ENCODE measurements around the gene COA8.

The COA8 gene

DNA sequence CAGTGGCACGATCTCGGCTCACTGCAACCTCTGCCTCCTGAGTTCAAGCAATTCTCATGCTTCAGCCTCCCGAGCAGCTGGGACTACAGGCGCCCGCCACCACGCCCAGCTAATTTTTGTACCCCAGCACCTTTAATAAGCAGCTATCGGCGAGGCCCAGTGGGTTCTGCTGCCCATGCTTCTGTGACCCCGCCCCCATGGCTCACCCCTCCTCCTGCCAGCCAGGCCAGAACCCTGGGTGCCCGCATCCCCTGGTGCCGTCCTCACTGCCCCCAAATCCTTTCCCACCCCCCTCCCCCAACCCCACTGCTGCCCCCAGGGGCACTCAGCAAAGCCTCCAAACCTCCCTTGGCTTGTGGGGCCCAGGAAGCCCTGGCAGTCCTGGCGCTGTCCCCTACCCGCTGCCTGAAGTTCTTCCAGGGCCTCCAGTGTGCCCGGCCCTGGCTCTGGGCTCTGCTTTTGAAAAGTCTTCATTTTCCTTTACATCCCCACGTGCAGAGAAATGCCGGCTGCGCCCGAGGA, 14.8 kb upstream of the COA8 start:
- Histone ChIP-seq H2BK15ac (replicated peaks; ENCODE audit: low read depth) (no peak overlapping the region), H2BK120ac (ENCODE audit: low read depth, low read length) (no peak overlapping the region), H4K8ac (ENCODE audit: low read depth, low read length) (no peak overlapping the region), H3K4me2 (ENCODE audit: low read length) (no peak overlapping the region), H4K5ac (ENCODE audit: low read length) (no peak overlapping the region), H3K4ac (ENCODE audit: low read depth, low read length) (no peak overlapping the region), H2AK5ac (ENCODE audit: low read length) (no peak overlapping the region), H3K56ac (ENCODE audit: low read length) (no peak overlapping the region), H3K9ac (ENCODE audit: low read length) (no peak overlapping the region), H3K4me3 (ENCODE audit: low read length) (no peak overlapping the region), H3K27me3 (ENCODE audit: insufficient read depth, low read length, poor library complexity) (no peaks in the 10 kb centered on the region), H2BK5ac (ENCODE audit: low read length) (no peak overlapping the region), H3K79me2 (ENCODE audit: control insufficient read depth, insufficient read depth, low read length) (no peaks in the 10 kb centered on the region), H3K18ac (ENCODE audit: low read length) (no peak overlapping the region), H3K4me1 (ENCODE audit: control insufficient read depth, low read depth, low read length) (peaks cover under 1% of the 10 kb centered on the region), H3K23ac (ENCODE audit: low read length) (no peak overlapping the region), H3K27ac (ENCODE audit: low read depth, low read length) (no peak overlapping the region), H3K36me3 (ENCODE audit: control insufficient read depth, insufficient read depth, low read length) (no peaks in the 10 kb centered on the region), H3K79me1 (ENCODE audit: low read length) (no peaks in the 10 kb centered on the region)
- no CpG with 5 or more reads among the region's 18 CpGs for WGBS (ENCODE audit: extremely low coverage, insufficient coverage, low lambda C conversion rate)
- DNase-seq, result no peak

- Histone ChIP-seq H3K36me3 (ENCODE audit: control insufficient read depth, insufficient read depth, low read length) (no peaks in the 10 kb centered on the region), H2AK5ac (ENCODE audit: low read length) (no peak overlapping the region), H3K9ac (ENCODE audit: low read length) (no peak overlapping the region), H3K4ac (ENCODE audit: low read depth, low read length) (no peak overlapping the region), H3K79me1 (ENCODE audit: low read length) (no peaks in the 10 kb centered on the region), H2BK15ac (replicated peaks; ENCODE audit: low read depth) (no peak overlapping the region), H3K4me3 (ENCODE audit: low read length) (no peak overlapping the region), H4K5ac (ENCODE audit: low read length) (no peak overlapping the region), H3K27me3 (ENCODE audit: insufficient read depth, low read length, poor library complexity) (no peaks in the 10 kb centered on the region), H2BK120ac (ENCODE audit: low read depth, low read length) (no peak overlapping the region), H3K23ac (ENCODE audit: low read length) (no peak overlapping the region), H2BK5ac (ENCODE audit: low read length) (no peak overlapping the region), H3K27ac (ENCODE audit: low read depth, low read length) (no peak overlapping the region), H4K8ac (ENCODE audit: low read depth, low read length) (no peak overlapping the region), H3K56ac (ENCODE audit: low read length) (no peak overlapping the region), H3K4me1 (ENCODE audit: control insufficient read depth, low read depth, low read length) (no peaks in the 10 kb centered on the region), H3K4me2 (ENCODE audit: low read length) (no peak overlapping the region), H3K79me2 (ENCODE audit: control insufficient read depth, insufficient read depth, low read length) (no peaks in the 10 kb centered on the region), H3K18ac (ENCODE audit: low read length) (no peak overlapping the region)
- no peak for DNase-seq
- WGBS (ENCODE audit: extremely low coverage, insufficient coverage, low lambda C conversion rate), result no CpG with 5 or more reads among the region's 27 CpGs
Measured at GRCh38 chr14:103548463-103549351, 14.1 kb upstream of the COA8 start.

DNA sequence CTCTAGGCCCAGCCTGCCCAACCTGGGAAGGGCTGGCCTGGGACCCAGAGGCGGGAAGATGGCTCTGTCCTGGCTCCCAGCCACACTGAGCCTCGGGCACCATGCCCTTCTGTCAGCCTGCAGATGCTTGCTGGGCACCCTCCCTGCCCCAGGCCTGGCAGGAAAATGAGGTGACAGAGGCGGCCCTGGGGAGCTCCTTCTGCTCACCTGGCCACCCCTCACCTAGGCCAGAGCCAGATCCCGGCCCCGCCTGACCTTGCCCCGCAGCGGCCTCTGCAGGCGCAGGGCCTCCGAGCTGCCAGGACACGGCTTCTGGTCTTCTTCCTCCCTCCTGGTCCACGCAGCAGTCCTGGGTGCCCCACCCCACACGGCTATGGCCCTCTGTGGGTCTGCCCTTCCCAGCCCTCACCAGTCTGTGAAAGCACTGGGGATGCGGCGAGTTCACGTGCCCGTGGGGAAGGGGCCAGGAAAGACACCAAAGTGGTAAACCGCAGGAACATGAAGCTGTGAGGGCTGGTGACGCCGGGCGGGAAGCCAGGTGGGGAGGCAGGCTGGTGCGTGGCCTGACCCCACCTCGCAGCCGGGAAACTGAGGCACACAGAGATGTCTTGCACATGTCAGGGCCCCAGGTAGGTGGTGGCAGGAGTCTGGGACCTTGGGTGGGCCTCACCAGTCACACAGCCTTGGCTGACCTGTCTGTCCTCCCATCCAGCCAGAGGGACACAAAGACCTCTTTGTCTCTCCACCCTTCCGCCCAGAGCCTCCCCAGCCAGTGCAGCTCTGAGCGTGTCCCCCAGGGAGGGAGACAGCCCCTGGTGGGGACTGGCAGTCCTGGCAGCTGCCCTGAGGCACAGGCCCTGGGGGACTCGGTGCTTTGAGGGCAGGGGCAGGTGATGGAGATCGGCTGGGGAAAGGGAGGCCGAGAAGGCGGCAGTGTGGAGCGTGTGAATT, 13.1 kb upstream of the COA8 start:
- no peak overlapping the region for H3K4ac ChIP-seq (ENCODE audit: low read depth, low read length)
- no peak overlapping the region for H3K23ac ChIP-seq (ENCODE audit: low read length)
- no peak overlapping the region for H4K8ac ChIP-seq (ENCODE audit: low read depth, low read length)
- H2AK5ac ChIP-seq (ENCODE audit: low read length), result no peak overlapping the region
- H3K4me1 ChIP-seq (ENCODE audit: control insufficient read depth, low read depth, low read length), result no peaks in the 10 kb centered on the region
- no CpG with 5 or more reads among the region's 30 CpGs for WGBS (ENCODE audit: extremely low coverage, insufficient coverage, low lambda C conversion rate)
- no peak overlapping the region for H3K27ac ChIP-seq (ENCODE audit: low read depth, low read length)
- no peak overlapping the region for H2BK5ac ChIP-seq (ENCODE audit: low read length)
- no peaks in the 10 kb centered on the region for H3K27me3 ChIP-seq (ENCODE audit: insufficient read depth, low read length, poor library complexity)
- no peak overlapping the region for H3K4me3 ChIP-seq (ENCODE audit: low read length)
- no peak overlapping the region for H4K5ac ChIP-seq (ENCODE audit: low read length)
- H3K56ac ChIP-seq (ENCODE audit: low read length), result no peak overlapping the region
- no peak overlapping the region for H2BK120ac ChIP-seq (ENCODE audit: low read depth, low read length)
- no peak for DNase-seq
- no peak overlapping the region for H3K9ac ChIP-seq (ENCODE audit: low read length)
- H3K79me1 ChIP-seq (ENCODE audit: low read length), result no peaks in the 10 kb centered on the region
- H3K18ac ChIP-seq (ENCODE audit: low read length), result no peak overlapping the region
- no peak overlapping the region for H3K4me2 ChIP-seq (ENCODE audit: low read length)
- no peaks in the 10 kb centered on the region for H3K79me2 ChIP-seq (ENCODE audit: control insufficient read depth, insufficient read depth, low read length)
- no peak overlapping the region for H2BK15ac ChIP-seq (replicated peaks; ENCODE audit: low read depth)
- no peaks in the 10 kb centered on the region for H3K36me3 ChIP-seq (ENCODE audit: control insufficient read depth, insufficient read depth, low read length)

GRCh38 chr14:103550451-103551337, 12.1 kb upstream of the COA8 start:
- Histone ChIP-seq H2AK5ac (ENCODE audit: low read length) (no peak overlapping the region), H3K4ac (ENCODE audit: low read depth, low read length) (no peak overlapping the region), H4K5ac (ENCODE audit: low read length) (no peak overlapping the region), H3K79me2 (ENCODE audit: control insufficient read depth, insufficient read depth, low read length) (no peaks in the 10 kb centered on the region), H3K18ac (ENCODE audit: low read length) (no peak overlapping the region), H3K56ac (ENCODE audit: low read length) (no peak overlapping the region), H3K79me1 (ENCODE audit: low read length) (no peaks in the 10 kb centered on the region), H3K27me3 (ENCODE audit: insufficient read depth, low read length, poor library complexity) (no peaks in the 10 kb centered on the region), H3K36me3 (ENCODE audit: control insufficient read depth, insufficient read depth, low read length) (no peaks in the 10 kb centered on the region), H3K4me3 (ENCODE audit: low read length) (no peak overlapping the region), H3K9ac (ENCODE audit: low read length) (no peak overlapping the region), H2BK15ac (replicated peaks; ENCODE audit: low read depth) (no peak overlapping the region), H3K27ac (ENCODE audit: low read depth, low read length) (no peak overlapping the region), H3K4me2 (ENCODE audit: low read length) (no peak overlapping the region), H2BK5ac (ENCODE audit: low read length) (no peak overlapping the region), H3K23ac (ENCODE audit: low read length) (no peak overlapping the region), H2BK120ac (ENCODE audit: low read depth, low read length) (no peak overlapping the region), H4K8ac (ENCODE audit: low read depth, low read length) (no peak overlapping the region), H3K4me1 (ENCODE audit: control insufficient read depth, low read depth, low read length) (no peaks in the 10 kb centered on the region)
- DNase-seq, result no peak
- WGBS (ENCODE audit: extremely low coverage, insufficient coverage, low lambda C conversion rate), result no CpG with 5 or more reads among the region's 22 CpGs

- H3K9ac ChIP-seq (ENCODE audit: low read length), result no peak overlapping the region
- no peak overlapping the region for H3K4ac ChIP-seq (ENCODE audit: low read depth, low read length)
- no peak overlapping the region for H3K23ac ChIP-seq (ENCODE audit: low read length)
- no peaks in the 10 kb centered on the region for H3K36me3 ChIP-seq (ENCODE audit: control insufficient read depth, insufficient read depth, low read length)
- no peak overlapping the region for H2AK5ac ChIP-seq (ENCODE audit: low read length)
- H2BK120ac ChIP-seq (ENCODE audit: low read depth, low read length), result no peak overlapping the region
- H4K5ac ChIP-seq (ENCODE audit: low read length), result no peak overlapping the region
- H2BK5ac ChIP-seq (ENCODE audit: low read length), result no peak overlapping the region
- peaks cover 2% of the 10 kb centered on the region for H3K79me1 ChIP-seq (ENCODE audit: low read length)
- no peaks in the 10 kb centered on the region for H3K4me1 ChIP-seq (ENCODE audit: control insufficient read depth, low read depth, low read length)
- H3K4me3 ChIP-seq (ENCODE audit: low read length), result no peak overlapping the region
- no peak overlapping the region for H3K18ac ChIP-seq (ENCODE audit: low read length)
- no peak overlapping the region for H2BK15ac ChIP-seq (replicated peaks; ENCODE audit: low read depth)
- no peak for DNase-seq
- no peak overlapping the region for H4K8ac ChIP-seq (ENCODE audit: low read depth, low read length)
- no peaks in the 10 kb centered on the region for H3K27me3 ChIP-seq (ENCODE audit: insufficient read depth, low read length, poor library complexity)
- no peak overlapping the region for H3K56ac ChIP-seq (ENCODE audit: low read length)
- no peaks in the 10 kb centered on the region for H3K79me2 ChIP-seq (ENCODE audit: control insufficient read depth, insufficient read depth, low read length)
- whole genome bisulfite sequencing (ENCODE audit: extremely low coverage, insufficient coverage, low lambda C conversion rate), result no CpG with 5 or more reads among the region's 17 CpGs
- no peak overlapping the region for H3K4me2 ChIP-seq (ENCODE audit: low read length)
- H3K27ac ChIP-seq (ENCODE audit: low read depth, low read length), result no peak overlapping the region
Measured at GRCh38 chr14:103551338-103551762, 11.4 kb upstream of the COA8 start.
